HG03039 (cell line): ENCODE measurements around the gene CKS1B.
"Not testable (repeated sequence)": the region's sequence is repeated elsewhere in the genome, so short reads cannot be mapped to it uniquely, and the experiment has no call there.

ENCODE experiments used
- ATAC-seq: cut with Tn5 transposase; IDR thresholded peaks from one replicate; pipeline ENCODE4 v1.9.1; 2021; ENCODE audit warnings: mild to moderate bottlenecking, moderate library complexity; ENCODE audit not compliant: unreplicated experiment

CKS1B gene

GRCh38 chr1:154983776-154984466 lies 9.4 kb downstream of the CKS1B start:
- ATAC-seq = no peak

GRCh38 chr1:154986736-154987135 lies 12.3 kb downstream of the CKS1B start:
- not testable (repeated sequence) for ATAC-seq

DNA sequence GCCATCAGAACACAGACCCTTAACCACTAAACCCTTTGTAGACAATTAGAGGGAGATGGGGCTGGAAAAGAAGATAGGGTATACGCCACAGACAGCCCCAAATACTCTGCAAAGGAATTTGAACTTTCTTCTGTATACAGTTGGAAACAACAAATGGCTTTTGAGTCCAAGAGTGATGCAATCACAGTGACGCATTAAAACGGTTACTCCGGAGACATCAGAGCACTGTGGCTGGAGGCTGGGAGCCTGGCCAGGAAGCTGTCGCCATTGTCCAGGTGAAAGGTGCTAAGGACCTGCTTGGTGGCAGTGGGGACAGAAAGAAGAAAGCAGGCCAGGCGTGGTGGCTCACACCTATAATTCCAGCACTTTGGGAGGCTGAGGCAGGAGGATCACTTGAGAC lies 12.8 kb downstream of the CKS1B start:
- ATAC-seq = no peak

- ATAC-seq = no peak
Measured at GRCh38 chr1:154988058-154988954, 13.8 kb downstream of the CKS1B start.

GRCh38 chr1:154989195-154989860 lies 14.8 kb downstream of the CKS1B start:
- ATAC-seq = no peak

DNA sequence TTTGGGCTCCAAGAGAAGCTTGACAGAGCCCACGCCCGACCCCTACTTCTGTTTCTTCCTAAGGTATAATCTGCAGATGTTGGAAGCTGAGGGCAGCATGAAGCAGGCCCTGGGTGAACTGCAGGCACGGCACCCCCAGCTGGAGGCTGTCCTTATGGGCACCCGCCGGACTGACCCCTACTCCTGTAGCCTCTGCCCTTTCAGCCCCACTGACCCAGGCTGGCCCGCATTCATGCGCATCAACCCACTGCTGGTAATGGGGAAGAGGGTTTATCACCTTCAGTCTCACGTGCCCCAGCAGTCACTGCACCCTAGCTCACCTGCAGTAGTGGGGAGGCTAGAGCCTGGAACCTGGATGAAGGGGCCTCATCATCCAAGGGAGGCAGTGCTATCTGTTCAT lies 15.8 kb downstream of the CKS1B start:
- no peak for ATAC-seq

DNA sequence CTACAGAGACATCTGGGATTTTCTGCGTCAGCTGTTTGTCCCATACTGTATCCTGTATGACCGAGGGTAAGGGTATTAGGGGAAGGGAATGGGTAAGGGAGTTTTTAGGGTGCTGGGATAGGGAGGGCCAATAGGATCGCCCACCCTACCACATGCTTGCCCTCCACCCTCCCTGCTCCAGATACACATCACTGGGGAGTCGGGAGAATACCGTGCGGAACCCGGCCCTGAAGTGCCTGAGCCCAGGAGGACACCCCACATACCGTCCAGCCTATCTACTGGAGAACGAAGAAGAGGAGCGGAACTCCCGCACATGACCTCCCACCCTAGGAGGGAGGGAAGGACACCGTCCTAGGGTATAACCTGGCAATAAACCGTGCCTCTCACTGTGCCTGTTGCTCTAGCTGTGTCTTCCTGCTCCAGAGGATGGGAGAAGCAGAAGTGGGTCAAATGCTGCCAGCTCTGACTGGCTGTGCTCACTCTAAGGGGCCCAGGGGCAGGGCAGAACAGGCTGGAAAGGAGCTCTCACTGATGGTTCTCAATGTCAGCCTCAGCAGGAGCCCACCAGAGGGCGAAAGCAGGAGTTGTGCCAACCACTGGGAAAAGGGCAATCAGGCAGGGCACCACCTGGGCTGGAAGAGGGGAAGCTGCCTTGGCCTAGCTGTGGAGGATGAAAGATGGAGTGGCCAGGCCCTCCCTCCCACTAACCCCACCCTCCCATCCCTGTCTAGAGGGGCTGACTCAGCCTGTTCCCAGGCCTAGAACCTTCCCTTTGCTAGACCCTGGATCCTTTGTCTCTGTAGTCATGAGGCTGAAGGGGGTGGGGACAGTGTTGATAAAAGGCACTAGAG lies 18.5 kb downstream of the CKS1B start:
- ATAC-seq = no peak

- ATAC-seq = no peak
Measured at GRCh38 chr1:154993572-154994268, 19.2 kb downstream of the CKS1B start, which contains the start of gene LENEP. TSS of gene LENEP (plus strand) at chr1:154993586. CDS start at chr1:154993608, 22 bp downstream.

GRCh38 chr1:154994269-154994587 lies 19.7 kb downstream of the CKS1B start:
- ATAC-seq = no peak

DNA sequence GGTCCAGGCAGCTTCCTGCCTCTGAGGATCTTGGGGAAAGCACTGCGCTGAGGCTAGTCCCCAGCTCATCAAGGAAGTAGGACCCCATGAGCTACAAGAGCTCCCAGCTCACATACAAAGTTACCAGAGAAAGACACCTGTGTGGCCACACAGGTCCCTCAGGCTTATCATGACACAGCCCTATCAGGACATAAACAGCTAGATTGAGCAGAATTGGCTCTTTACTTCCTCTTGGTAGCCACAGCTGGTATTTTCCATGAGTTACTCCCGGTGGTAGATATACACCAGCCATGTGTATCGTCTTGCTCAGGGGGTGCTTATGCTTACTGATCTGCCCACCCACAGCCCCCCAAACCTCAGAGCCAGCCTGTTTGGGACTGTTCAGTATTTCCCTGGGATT lies 20.1 kb downstream of the CKS1B start:
- ATAC-seq = no peak

- not testable (repeated sequence) for ATAC-seq
Measured at GRCh38 chr1:154995301-154995983, 21.0 kb downstream of the CKS1B start.

- ATAC-seq = no peak
Measured at GRCh38 chr1:154996966-154997701, 22.7 kb downstream of the CKS1B start.

DNA sequence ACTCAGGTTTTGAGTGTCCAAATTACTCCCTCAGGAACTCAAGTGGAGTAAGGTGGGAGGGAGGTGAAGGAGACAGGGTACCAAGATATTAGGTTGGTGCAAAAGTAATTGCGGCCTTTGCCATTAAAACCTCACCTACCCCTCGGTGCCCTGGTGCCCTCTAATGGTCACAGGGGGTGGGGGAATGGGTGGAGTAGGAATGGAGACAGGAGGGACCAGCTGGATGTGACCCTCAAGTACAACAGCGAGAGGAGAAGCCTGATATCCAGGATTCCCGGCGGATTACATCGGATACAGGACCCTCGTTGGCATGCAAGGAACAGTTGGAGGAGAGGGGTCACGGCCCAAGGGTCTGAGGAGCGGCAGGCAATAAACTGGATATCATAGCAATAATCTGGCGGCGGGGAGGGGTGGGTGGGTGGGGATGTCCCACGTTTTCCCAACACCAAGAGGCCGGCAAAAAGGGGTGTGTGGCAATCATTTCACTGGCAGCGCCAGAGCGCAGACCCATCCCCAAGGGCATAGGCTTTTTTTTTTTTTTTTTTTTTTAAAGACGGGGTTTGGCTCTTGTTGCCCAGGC lies 23.8 kb downstream of the CKS1B start:
- no peak for ATAC-seq

DNA sequence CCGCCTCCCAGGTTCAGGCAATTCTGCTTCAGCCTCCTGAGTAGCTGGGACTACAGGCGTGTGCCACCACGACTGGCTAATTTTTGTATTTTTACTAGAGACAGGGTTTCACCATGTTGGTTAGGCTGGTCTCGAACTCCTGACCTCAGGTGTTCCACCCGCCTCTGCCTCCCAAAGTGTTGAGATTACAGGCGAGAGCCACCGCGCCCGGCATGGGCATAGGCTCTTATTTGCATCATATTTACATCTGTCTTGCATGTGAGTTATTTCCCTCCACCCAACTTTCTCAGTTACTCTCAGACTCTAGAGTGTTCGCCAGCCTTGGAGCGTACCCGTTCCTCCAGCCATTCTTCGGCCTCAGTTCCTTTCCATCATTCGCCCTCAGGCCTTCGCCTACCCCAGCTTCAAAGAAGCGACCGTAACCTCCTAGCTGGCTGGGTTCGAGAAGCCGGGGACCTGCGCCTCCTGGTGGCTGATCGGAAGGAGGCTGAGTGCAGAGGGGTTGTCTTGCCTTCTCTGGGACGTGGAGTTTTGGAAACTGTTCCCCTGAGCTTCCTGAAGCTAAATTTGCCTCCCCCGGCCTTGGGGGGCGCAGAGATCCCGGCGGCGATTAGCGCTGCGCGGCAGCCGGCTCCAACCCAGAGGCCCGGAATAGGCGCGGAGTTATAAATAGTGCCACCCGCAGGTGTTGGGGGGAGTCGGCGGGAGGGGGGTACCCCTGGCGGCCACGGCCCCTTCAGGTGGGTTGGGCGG lies 24.5 kb downstream of the CKS1B start:
- ATAC-seq = no peak

DNA sequence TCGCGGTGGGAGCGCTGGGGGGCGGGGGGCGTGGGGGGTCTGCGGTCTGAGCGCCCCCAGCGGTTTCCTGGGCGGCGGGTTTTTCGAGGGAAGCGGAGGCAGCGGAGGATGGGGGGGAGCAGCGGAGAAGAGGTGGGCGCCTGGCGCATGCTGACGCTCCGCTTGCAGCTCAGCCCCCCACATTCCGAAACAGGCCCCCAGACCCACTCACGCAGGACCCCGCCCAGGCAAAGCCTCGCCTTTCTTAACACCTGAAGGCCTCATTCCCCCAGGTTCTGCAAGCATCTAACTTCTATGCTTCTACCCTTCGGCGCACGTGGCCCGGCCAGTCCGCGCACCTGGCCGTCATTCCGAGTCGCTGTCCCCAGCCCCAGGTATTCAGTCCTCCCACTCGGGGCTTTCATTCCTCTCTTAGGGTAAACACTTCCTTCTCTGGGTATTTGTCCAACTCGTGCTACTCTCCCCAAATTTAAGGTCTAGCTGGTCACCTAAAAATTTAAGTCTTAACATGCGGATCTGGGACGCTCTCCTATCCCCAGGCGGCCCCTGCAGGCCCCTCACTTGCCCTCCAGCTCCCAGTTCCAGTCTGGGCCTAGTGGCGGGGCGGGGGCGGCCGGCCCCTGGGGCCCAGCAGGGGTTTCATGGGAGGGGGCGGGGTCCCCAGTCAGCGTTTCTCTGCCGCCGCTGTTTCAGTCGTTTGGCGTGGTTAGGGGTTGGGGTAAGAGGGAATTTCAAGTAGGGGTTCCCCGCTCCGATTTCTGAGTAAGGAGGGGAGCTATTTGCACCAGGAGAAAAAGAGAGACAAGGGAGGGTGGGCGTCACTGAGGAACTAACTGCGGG lies 25.3 kb downstream of the CKS1B start:
- ATAC-seq = no peak

- ATAC-seq = no peak
Measured at GRCh38 chr1:155000411-155000725, 25.9 kb downstream of the CKS1B start.
